ENCODE data around the gene CGREF1.

Gene CGREF1

GRCh38 chr2:27073782-27074181, 45.1 kb downstream of the CGREF1 start:
- H3K9ac ChIP-seq (ENCODE audit: low read depth in 1 of 2, low read length in 2 of 2): no peak overlapping the region
- H3K4me1 ChIP-seq (ENCODE audit: control insufficient read depth in 2 of 2, insufficient read depth in 2 of 2, low read length in 2 of 2): peaks cover 22 to 28% of the 10 kb centered on the region in 2 donors
- H3K27me3 ChIP-seq (ENCODE audit: control insufficient read depth in 2 of 2, insufficient read depth in 2 of 2, low read length in 2 of 2): no peaks in the 10 kb centered on the region
- H3K36me3 ChIP-seq (ENCODE audit: control insufficient read depth in 2 of 2, insufficient read depth in 2 of 2, low read length in 2 of 2): peaks cover 4 to 6% of the 10 kb centered on the region in 2 donors
- no peaks in the 10 kb centered on the region for H3K9me3 ChIP-seq (ENCODE audit: control insufficient read depth in 2 of 2, low read length in 2 of 2)
- H3K27ac ChIP-seq (ENCODE audit: low read depth in 2 of 2, low read length in 2 of 2): peak overlapping the region; percentile 24 to 95
- no peak overlapping the region for H3K4me3 ChIP-seq (ENCODE audit: low read length in 2 of 2)

DNA sequence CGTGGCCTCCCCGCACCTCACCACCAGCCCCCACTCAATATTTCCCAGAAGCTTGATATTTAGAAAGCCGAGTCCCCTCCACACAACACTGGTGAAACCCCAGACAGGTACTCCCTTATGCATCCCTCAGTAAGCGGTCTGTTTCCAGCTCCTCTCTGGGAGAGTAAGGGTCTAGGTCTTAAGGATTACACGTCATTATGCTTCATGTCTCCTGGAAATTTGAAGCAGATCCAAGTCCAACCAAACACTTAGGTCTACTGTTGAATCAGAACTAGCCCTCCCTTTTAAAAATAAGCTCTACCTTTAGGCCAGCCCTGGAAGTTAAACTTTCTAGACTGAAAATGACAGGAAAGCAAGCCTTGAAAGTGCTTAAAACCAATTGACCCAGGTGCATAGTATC, 46.0 kb downstream of the CGREF1 start:
- Histone ChIP-seq H3K27ac (ENCODE audit: low read depth in 2 of 2, low read length in 2 of 2) (peak overlapping the region; percentile 86 to 95), H3K4me1 (ENCODE audit: control insufficient read depth in 2 of 2, insufficient read depth in 2 of 2, low read length in 2 of 2) (peaks cover 22 to 28% of the 10 kb centered on the region in 2 donors), H3K36me3 (ENCODE audit: control insufficient read depth in 2 of 2, insufficient read depth in 2 of 2, low read length in 2 of 2) (peaks cover 12 to 13% of the 10 kb centered on the region in 2 donors), H3K9me3 (ENCODE audit: control insufficient read depth in 2 of 2, low read length in 2 of 2) (no peaks in the 10 kb centered on the region), H3K4me3 (ENCODE audit: low read length in 2 of 2) (no peak overlapping the region), H3K27me3 (ENCODE audit: control insufficient read depth in 2 of 2, insufficient read depth in 2 of 2, low read length in 2 of 2) (no peaks in the 10 kb centered on the region), H3K9ac (ENCODE audit: low read depth in 1 of 2, low read length in 2 of 2) (peak overlapping the region in 1 of 2 donors; percentile 20)

DNA sequence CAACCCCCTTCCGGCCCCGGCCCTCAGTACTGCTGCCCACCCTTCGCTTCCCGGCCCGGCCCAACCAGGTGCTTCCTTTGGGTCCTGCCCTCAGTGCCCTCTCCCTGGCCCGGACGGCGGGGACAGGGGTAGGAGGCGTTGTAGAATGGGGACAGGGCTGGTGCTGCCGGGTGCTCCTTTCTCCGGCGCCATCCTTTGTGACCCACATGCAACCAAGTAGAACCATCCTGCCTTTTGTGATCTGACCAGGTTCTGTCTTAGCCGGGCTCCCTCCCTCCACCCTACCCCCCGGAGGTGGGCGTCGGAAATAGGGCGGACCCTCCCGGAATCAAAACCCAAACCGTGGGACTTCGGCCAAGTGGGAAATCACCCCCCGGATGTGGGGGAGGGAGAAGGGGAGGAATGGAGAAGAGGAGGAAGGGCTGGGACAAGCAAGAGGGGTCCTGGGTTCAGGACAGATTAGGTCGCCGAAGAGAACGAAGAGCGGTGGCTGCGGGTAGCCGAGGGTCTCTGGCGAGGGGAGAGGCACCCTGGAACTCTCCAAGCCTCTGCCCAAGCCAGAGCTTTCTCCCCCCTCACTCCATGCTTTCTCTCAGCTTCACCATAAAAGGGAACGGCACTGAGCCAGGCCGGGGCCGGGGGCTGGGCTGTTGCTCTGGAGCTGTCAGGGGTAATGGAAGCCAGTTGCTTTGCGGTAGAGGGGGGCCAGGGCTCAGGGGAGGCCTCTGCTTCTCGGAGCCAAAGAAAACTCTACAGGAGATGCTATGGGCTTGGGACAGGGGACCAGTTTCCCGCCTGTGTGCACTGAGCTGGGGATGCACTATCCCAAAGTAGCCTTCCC, 46.7 kb downstream of the CGREF1 start:
- H3K36me3 ChIP-seq (ENCODE audit: control insufficient read depth in 2 of 2, insufficient read depth in 2 of 2, low read length in 2 of 2): peaks cover 18 to 20% of the 10 kb centered on the region in 2 donors
- peak overlapping the region; percentile 75 to 86 for H3K4me3 ChIP-seq (ENCODE audit: low read length in 2 of 2)
- H3K27me3 ChIP-seq (ENCODE audit: control insufficient read depth in 2 of 2, insufficient read depth in 2 of 2, low read length in 2 of 2): no peaks in the 10 kb centered on the region
- H3K27ac ChIP-seq (ENCODE audit: low read depth in 2 of 2, low read length in 2 of 2): peak overlapping the region; percentile 86 to 95
- no peaks in the 10 kb centered on the region for H3K9me3 ChIP-seq (ENCODE audit: control insufficient read depth in 2 of 2, low read length in 2 of 2)
- peaks cover 22 to 28% of the 10 kb centered on the region in 2 donors for H3K4me1 ChIP-seq (ENCODE audit: control insufficient read depth in 2 of 2, insufficient read depth in 2 of 2, low read length in 2 of 2)
- peak overlapping the region; percentile 60 to 75 for H3K9ac ChIP-seq (ENCODE audit: low read depth in 1 of 2, low read length in 2 of 2)

DNA sequence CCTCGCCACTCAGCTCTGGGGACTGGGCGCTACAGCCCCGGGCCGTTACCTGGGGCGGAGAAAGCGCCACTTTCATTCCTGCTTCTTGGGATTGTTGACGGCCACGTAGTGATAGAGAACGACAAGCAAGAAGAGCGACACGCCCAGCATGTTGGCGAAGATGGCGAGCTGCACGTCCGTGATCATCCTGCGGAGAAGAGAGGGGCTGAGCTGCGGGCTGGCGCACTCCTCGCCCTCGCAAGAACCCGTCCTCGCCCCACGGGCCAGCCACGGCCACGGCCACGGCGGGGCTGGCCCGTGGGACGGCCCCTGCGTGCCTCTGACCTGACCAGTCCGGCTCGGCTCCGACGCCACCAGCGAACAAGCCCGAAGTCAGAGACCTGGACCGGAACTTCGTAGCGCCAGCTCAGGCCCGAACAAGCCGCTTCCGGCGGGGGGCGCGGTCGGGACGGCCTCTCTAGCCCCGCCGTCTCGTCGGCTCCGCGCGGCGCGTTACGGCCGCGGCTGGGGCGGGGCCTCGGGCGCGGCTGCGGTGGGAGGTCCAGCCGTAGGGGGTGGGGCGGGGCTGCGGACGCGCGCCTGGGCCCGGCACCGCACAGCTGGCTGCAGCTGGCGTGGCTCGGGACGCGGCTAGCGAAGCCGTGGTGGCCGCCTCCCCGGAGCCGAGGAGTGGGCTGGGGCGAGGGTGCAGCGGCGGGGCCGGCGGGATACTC, 47.5 kb downstream of the CGREF1 start, which contains the start of gene OST4:
TSS of gene OST4 (minus strand) at position 378 of the 713 bp plus-strand sequence.
- H3K4me3 ChIP-seq (ENCODE audit: low read length in 2 of 2): peak within 1 kb of the TSS; percentile 86 to 97
- H3K9ac ChIP-seq (ENCODE audit: low read depth in 1 of 2, low read length in 2 of 2): peak within 1 kb of the TSS; percentile 87
- no peaks in the 10 kb centered on the region for H3K9me3 ChIP-seq (ENCODE audit: control insufficient read depth in 2 of 2, low read length in 2 of 2)
- peaks cover 18 to 21% of the 10 kb centered on the region in 2 donors for H3K36me3 ChIP-seq (ENCODE audit: control insufficient read depth in 2 of 2, insufficient read depth in 2 of 2, low read length in 2 of 2)
- peak within 1 kb of the TSS; percentile 88 to 95 for H3K27ac ChIP-seq (ENCODE audit: low read depth in 2 of 2, low read length in 2 of 2)
- H3K27me3 ChIP-seq (ENCODE audit: control insufficient read depth in 2 of 2, insufficient read depth in 2 of 2, low read length in 2 of 2): no peaks in the 10 kb centered on the region
- H3K4me1 ChIP-seq (ENCODE audit: control insufficient read depth in 2 of 2, insufficient read depth in 2 of 2, low read length in 2 of 2): peaks cover 22 to 28% of the 10 kb centered on the region in 2 donors

GRCh38 chr2:27070653-27071276, 48.2 kb downstream of the CGREF1 start:
- peaks cover 20 to 21% of the 10 kb centered on the region in 2 donors for H3K36me3 ChIP-seq (ENCODE audit: control insufficient read depth in 2 of 2, insufficient read depth in 2 of 2, low read length in 2 of 2)
- no peaks in the 10 kb centered on the region for H3K9me3 ChIP-seq (ENCODE audit: control insufficient read depth in 2 of 2, low read length in 2 of 2)
- H3K27ac ChIP-seq (ENCODE audit: low read depth in 2 of 2, low read length in 2 of 2): peak overlapping the region; percentile 88 to 95
- peaks cover 22 to 28% of the 10 kb centered on the region in 2 donors for H3K4me1 ChIP-seq (ENCODE audit: control insufficient read depth in 2 of 2, insufficient read depth in 2 of 2, low read length in 2 of 2)
- peak overlapping the region; percentile 87 for H3K9ac ChIP-seq (ENCODE audit: low read depth in 1 of 2, low read length in 2 of 2)
- H3K4me3 ChIP-seq (ENCODE audit: low read length in 2 of 2): peak overlapping the region; percentile 86 to 97
- no peaks in the 10 kb centered on the region for H3K27me3 ChIP-seq (ENCODE audit: control insufficient read depth in 2 of 2, insufficient read depth in 2 of 2, low read length in 2 of 2)

GRCh38 chr2:27069961-27070618, 48.8 kb downstream of the CGREF1 start:
- no peaks in the 10 kb centered on the region for H3K27me3 ChIP-seq (ENCODE audit: control insufficient read depth in 2 of 2, insufficient read depth in 2 of 2, low read length in 2 of 2)
- H3K9me3 ChIP-seq (ENCODE audit: control insufficient read depth in 2 of 2, low read length in 2 of 2): no peaks in the 10 kb centered on the region
- peaks cover 22 to 28% of the 10 kb centered on the region in 2 donors for H3K4me1 ChIP-seq (ENCODE audit: control insufficient read depth in 2 of 2, insufficient read depth in 2 of 2, low read length in 2 of 2)
- peak overlapping the region; percentile 86 to 97 for H3K4me3 ChIP-seq (ENCODE audit: low read length in 2 of 2)
- no peak overlapping the region for H3K27ac ChIP-seq (ENCODE audit: low read depth in 2 of 2, low read length in 2 of 2)
- peaks cover 21 to 23% of the 10 kb centered on the region in 2 donors for H3K36me3 ChIP-seq (ENCODE audit: control insufficient read depth in 2 of 2, insufficient read depth in 2 of 2, low read length in 2 of 2)
- peak overlapping the region; percentile 87 for H3K9ac ChIP-seq (ENCODE audit: low read depth in 1 of 2, low read length in 2 of 2)

- no peak overlapping the region for H3K9ac ChIP-seq (ENCODE audit: low read depth in 1 of 2, low read length in 2 of 2)
- H3K9me3 ChIP-seq (ENCODE audit: control insufficient read depth in 2 of 2, low read length in 2 of 2): no peaks in the 10 kb centered on the region
- peaks cover 21 to 25% of the 10 kb centered on the region in 2 donors for H3K36me3 ChIP-seq (ENCODE audit: control insufficient read depth in 2 of 2, insufficient read depth in 2 of 2, low read length in 2 of 2)
- H3K4me1 ChIP-seq (ENCODE audit: control insufficient read depth in 2 of 2, insufficient read depth in 2 of 2, low read length in 2 of 2): peaks cover 22 to 24% of the 10 kb centered on the region in 2 donors
- no peak overlapping the region for H3K27ac ChIP-seq (ENCODE audit: low read depth in 2 of 2, low read length in 2 of 2)
- H3K27me3 ChIP-seq (ENCODE audit: control insufficient read depth in 2 of 2, insufficient read depth in 2 of 2, low read length in 2 of 2): no peaks in the 10 kb centered on the region
- peak overlapping the region in 1 of 2 donors; percentile 9 for H3K4me3 ChIP-seq (ENCODE audit: low read length in 2 of 2)
These were observed 49.5 kb downstream of the CGREF1 start for GRCh38 chr2:27069436-27069835.

- H3K4me3 ChIP-seq (ENCODE audit: low read length in 2 of 2): no peak overlapping the region
- peaks cover 24 to 29% of the 10 kb centered on the region in 2 donors for H3K36me3 ChIP-seq (ENCODE audit: control insufficient read depth in 2 of 2, insufficient read depth in 2 of 2, low read length in 2 of 2)
- H3K27ac ChIP-seq (ENCODE audit: low read depth in 2 of 2, low read length in 2 of 2): no peak overlapping the region
- no peaks in the 10 kb centered on the region for H3K27me3 ChIP-seq (ENCODE audit: control insufficient read depth in 2 of 2, insufficient read depth in 2 of 2, low read length in 2 of 2)
- no peak overlapping the region for H3K9ac ChIP-seq (ENCODE audit: low read depth in 1 of 2, low read length in 2 of 2)
- peaks cover 17 to 19% of the 10 kb centered on the region in 2 donors for H3K4me1 ChIP-seq (ENCODE audit: control insufficient read depth in 2 of 2, insufficient read depth in 2 of 2, low read length in 2 of 2)
- no peaks in the 10 kb centered on the region for H3K9me3 ChIP-seq (ENCODE audit: control insufficient read depth in 2 of 2, low read length in 2 of 2)
These were observed 51.5 kb downstream of the CGREF1 start for GRCh38 chr2:27067385-27067784.

GRCh38 chr2:27065128-27065527, 53.8 kb downstream of the CGREF1 start:
- Histone ChIP-seq H3K36me3 (ENCODE audit: control insufficient read depth in 2 of 2, insufficient read depth in 2 of 2, low read length in 2 of 2) (peaks cover 31 to 34% of the 10 kb centered on the region in 2 donors), H3K9me3 (ENCODE audit: control insufficient read depth in 2 of 2, low read length in 2 of 2) (no peaks in the 10 kb centered on the region), H3K9ac (ENCODE audit: low read depth in 1 of 2, low read length in 2 of 2) (no peak overlapping the region), H3K27me3 (ENCODE audit: control insufficient read depth in 2 of 2, insufficient read depth in 2 of 2, low read length in 2 of 2) (no peaks in the 10 kb centered on the region), H3K4me3 (ENCODE audit: low read length in 2 of 2) (no peak overlapping the region), H3K4me1 (ENCODE audit: control insufficient read depth in 2 of 2, insufficient read depth in 2 of 2, low read length in 2 of 2) (peaks cover 4 to 6% of the 10 kb centered on the region in 2 donors), H3K27ac (ENCODE audit: low read depth in 2 of 2, low read length in 2 of 2) (no peak overlapping the region)
